IMR-90 (cell line): ENCODE data around the gene NTM. TPM values are rescaled to one million over a fixed set of nuclear protein-coding genes. Genes with fewer than 3 reads are reported as not detected.
A peak's percentile ranks its signal among the peaks of the same experiment; 100 is the strongest.

Source experiments
- ATAC-seq: fragments of 200-7000 bp; cut with Tn5 transposase; 2 replicates; pipeline ENCODE4 v1.9.1; 2020; ENCODE audit warnings: low read depth, mild to moderate bottlenecking, moderate library complexity
- BruUV-seq: library from RNA; stranded (reverse); fragments of 400-500 nt; replicated peaks from 2 replicates; lab custom pipeline; 2021; lab: Mats Ljungman, UMichigan
- CTCF ChIA-PET: fragments of 300-600 bp; formaldehyde crosslinking; extraction: SDS; loops from one replicate; lab custom pipeline; 2021; ENCODE audit warnings: antibody characterized with exemption; lab: Yijun Ruan, JAX
- POLR2A ChIA-PET: fragments of 300-600 bp; sonication (Branson Sonifier 250); formaldehyde crosslinking; loops from one replicate; lab custom pipeline; 2022; ENCODE audit warnings: antibody characterized with exemption; ENCODE audit not compliant: unreplicated experiment; lab: Charles Lee
- DNase-seq: peaks from one replicate; pipeline ENCODE4 v3.0.0; 2013
- H2AFZ ChIP-seq: replicated peaks from 2 replicates; pipeline ENCODE3; 2013; ENCODE audit warnings: low read length, mild to moderate bottlenecking; ENCODE audit not compliant: poor library complexity
- H2AK5ac ChIP-seq: 2 replicates; pipeline ENCODE4 v1.6.1; 2013; ENCODE audit warnings: low read depth, low read length, inconsistent platforms
- H2AK9ac ChIP-seq: replicated peaks from 2 replicates; pipeline ENCODE3; 2013; ENCODE audit warnings: mild to moderate bottlenecking, low read depth, low read length, moderate library complexity; ENCODE audit not compliant: poor library complexity
- H2BK120ac ChIP-seq: 2 replicates; pipeline ENCODE4 v1.6.1; 2013; ENCODE audit warnings: low read depth, low read length, inconsistent platforms
- H2BK15ac ChIP-seq: 3 replicates; pipeline ENCODE4 v1.6.1; 2013; ENCODE audit warnings: low read depth, low read length, inconsistent platforms
- H2BK20ac ChIP-seq: 2 replicates; pipeline ENCODE4 v1.6.1; 2013; ENCODE audit warnings: low read depth, mild to moderate bottlenecking, inconsistent platforms, low read length, moderate library complexity
- H2BK5ac ChIP-seq: 2 replicates; pipeline ENCODE4 v1.6.1; 2013; ENCODE audit warnings: mild to moderate bottlenecking, low read depth, low read length, inconsistent platforms; ENCODE audit not compliant: poor library complexity, severe bottlenecking
- H3K14ac ChIP-seq: replicated peaks from 2 replicates; pipeline ENCODE4 v1.6.1; 2013; ENCODE audit warnings: low read depth, low read length, inconsistent platforms
- H3K18ac ChIP-seq: 2 replicates; pipeline ENCODE4 v1.6.1; 2013; ENCODE audit warnings: low read depth, low read length, control low read depth
- H3K23ac ChIP-seq: 2 replicates; pipeline ENCODE4 v1.6.1; 2013; ENCODE audit warnings: low read depth, low read length, inconsistent platforms
- H3K27ac ChIP-seq: 2 replicates; pipeline ENCODE4 v1.5.1; 2013; ENCODE audit warnings: mild to moderate bottlenecking, control low read depth, low read length; ENCODE audit not compliant: insufficient read depth
- H3K27me3 ChIP-seq: 2 replicates; pipeline ENCODE4 v1.6.1; 2013; ENCODE audit warnings: low read length; ENCODE audit not compliant: control insufficient read depth, insufficient read depth
- H3K36me3 ChIP-seq: 2 replicates; pipeline ENCODE4 v1.6.1; 2013; ENCODE audit warnings: low read length, mixed read lengths; ENCODE audit not compliant: control insufficient read depth, insufficient read depth
- H3K4ac ChIP-seq: 2 replicates; pipeline ENCODE4 v1.6.1; 2013; ENCODE audit warnings: low read depth, low read length, inconsistent platforms
- H3K4me1 ChIP-seq: 2 replicates; pipeline ENCODE4 v1.6.1; 2013; ENCODE audit warnings: low read length, mixed read lengths; ENCODE audit not compliant: control insufficient read depth, insufficient read depth
- H3K4me2 ChIP-seq: 2 replicates; pipeline ENCODE4 v1.6.1; 2013; ENCODE audit warnings: low read depth, mild to moderate bottlenecking, control low read depth, low read length, moderate library complexity
- H3K4me3 ChIP-seq: 2 replicates; pipeline ENCODE4 v1.5.1; 2013; ENCODE audit warnings: low read depth, mild to moderate bottlenecking, control low read depth, low read length, moderate library complexity; ENCODE audit not compliant: insufficient read depth
- H3K56ac ChIP-seq: 2 replicates; pipeline ENCODE4 v1.6.1; 2013; ENCODE audit warnings: low read length, inconsistent platforms; ENCODE audit not compliant: insufficient read depth; ENCODE audit errors: extremely low read depth
- H3K79me1 ChIP-seq, 2 experiments: 2 replicates each; pipeline ENCODE4 v1.6.1; 2013; ENCODE audit warnings: low read length in 2 of 2, inconsistent platforms in 1 of 2, low read depth in 1 of 2
- H3K9ac ChIP-seq: 2 replicates; pipeline ENCODE4 v1.6.1; 2013; ENCODE audit warnings: low read depth, low read length, control low read depth
- H3K9me1 ChIP-seq: 2 replicates; pipeline ENCODE4 v1.6.1; 2013; ENCODE audit warnings: low read length, inconsistent platforms; ENCODE audit not compliant: insufficient read depth
- H3K9me3 ChIP-seq: 2 replicates; pipeline ENCODE4 v1.6.1; 2013; ENCODE audit warnings: low read length; ENCODE audit not compliant: control insufficient read depth, insufficient read depth
- H4K20me1 ChIP-seq: 2 replicates; pipeline ENCODE4 v1.6.1; 2013; ENCODE audit warnings: low read length, inconsistent platforms; ENCODE audit not compliant: insufficient read depth
- H4K5ac ChIP-seq: 2 replicates; pipeline ENCODE4 v1.6.1; 2013; ENCODE audit warnings: mild to moderate bottlenecking, low read depth, low read length, control low read depth
- H4K8ac ChIP-seq, 2 experiments: 2 replicates each; pipeline ENCODE4 v1.6.1; 2013; ENCODE audit warnings: low read depth in 2 of 2, low read length in 2 of 2, control low read depth in 1 of 2, inconsistent platforms in 1 of 2
- H4K91ac ChIP-seq: 2 replicates; pipeline ENCODE4 v1.6.1; 2013; ENCODE audit warnings: low read depth, low read length, inconsistent platforms; ENCODE audit not compliant: insufficient read depth
- CEBPB ChIP-seq: IDR thresholded peaks from 2 replicates; pipeline ENCODE4 v1.6.1; 2012; ENCODE audit warnings: low read depth, low read length, improper control_type of control experiment
- CHD1 ChIP-seq: IDR thresholded peaks from 2 replicates; pipeline ENCODE4 v1.6.1; 2012; ENCODE audit warnings: low read depth, low read length, improper control_type of control experiment
- FOS ChIP-seq: fragments of 150-350 bp; IDR thresholded peaks from 2 replicates; pipeline ENCODE4 v1.6.1; 2016; ENCODE audit warnings: low read depth, low read length
- MAFK ChIP-seq: IDR thresholded peaks from 2 replicates; pipeline ENCODE4 v1.6.1; 2012; ENCODE audit warnings: low read depth, low read length, improper control_type of control experiment
- MAZ ChIP-seq: IDR thresholded peaks from 2 replicates; pipeline ENCODE4 v1.6.1; 2012; ENCODE audit warnings: low read depth, mild to moderate bottlenecking, low read length, improper control_type of control experiment, moderate library complexity, borderline replicate concordance
- MXI1 ChIP-seq: IDR thresholded peaks from 2 replicates; pipeline ENCODE4 v1.6.1; 2012; ENCODE audit warnings: low read depth, mild to moderate bottlenecking, low read length, moderate library complexity, borderline replicate concordance
- POLR2A ChIP-seq: IDR thresholded peaks from 2 replicates; pipeline ENCODE4 v1.6.1; 2012; ENCODE audit warnings: mild to moderate bottlenecking, low read depth, low read length
- RAD21 ChIP-seq: IDR thresholded peaks from 2 replicates; pipeline ENCODE4 v1.6.1; 2012; ENCODE audit warnings: low read length, improper control_type of control experiment
- RCOR1 ChIP-seq: IDR thresholded peaks from 2 replicates; pipeline ENCODE4 v1.6.1; 2012; ENCODE audit warnings: mild to moderate bottlenecking, low read length, improper control_type of control experiment; ENCODE audit not compliant: insufficient replicate concordance
- SMC3 ChIP-seq: fragments of 150-350 bp; IDR thresholded peaks from 2 replicates; pipeline ENCODE4 v1.6.1; 2016; ENCODE audit warnings: low read depth, mild to moderate bottlenecking, antibody characterized with exemption, low read length, moderate library complexity
- WGBS, 2 experiments: methylation state at CpG; one replicate each; pipeline versions ENCODE4 v1.1.5 to v1.1.7; 2013; ENCODE audit warnings: missing lambda C conversion rate in 2 of 2; ENCODE audit not compliant: insufficient read length in 1 of 2; ENCODE audit errors: extremely low coverage in 2 of 2; 5-methylcytosine and 5-hydroxymethylcytosine counted together
- dilution Hi-C: fragments of 300-500 bp; cut with HindIII; formaldehyde crosslinking; loops from one replicate; pipeline ENCODE4 v1.14.3; 2018; ENCODE audit warnings: low sequenced_read_pairs; ENCODE audit not compliant: unreplicated experiment
- in situ Hi-C: fragments of 300-500 bp; cut with MboI; formaldehyde crosslinking; loops from 3 replicates; pipeline ENCODE4 v1.14.3; 2019; ENCODE audit warnings: low sequenced_read_pairs, inconsistent platforms, mixed read lengths
- intact Hi-C: fragments of 100-400 bp; cut with micrococcal nuclease; formaldehyde crosslinking; loops from 2 replicates; pipeline ENCODE4 v1.10.0; 2022
- polyA plus RNA-seq, 3 experiments: library from polyadenylated mRNA; depleted of rRNA; stranded (reverse); fragments of >200 nt; gene quantifications; 2 replicates each; pipeline ENCODE4 v1.2.3, GENCODE V29; 2012; ENCODE audit warnings: low replicate concordance in 1 of 3
- total RNA-seq: library from RNA; depleted of rRNA; stranded (reverse); fragments of >200 nt; gene quantifications from 2 replicates; pipeline ENCODE4 v1.2.3, GENCODE V29; 2012
- TF ChIP-seq, protein P1 (sequence below): conservative IDR thresholded peaks from 2 replicates; pipeline ENCODE4 v1.5.1; 2012; ENCODE audit warnings: mild to moderate bottlenecking, low read depth, low read length, improper control_type of control experiment

Gene NTM
- total and polyA plus RNA-seq, 2 of the 4 experiments (the other 2 are of a cell fraction) = 19.5 to 25.5 TPM

DNA sequence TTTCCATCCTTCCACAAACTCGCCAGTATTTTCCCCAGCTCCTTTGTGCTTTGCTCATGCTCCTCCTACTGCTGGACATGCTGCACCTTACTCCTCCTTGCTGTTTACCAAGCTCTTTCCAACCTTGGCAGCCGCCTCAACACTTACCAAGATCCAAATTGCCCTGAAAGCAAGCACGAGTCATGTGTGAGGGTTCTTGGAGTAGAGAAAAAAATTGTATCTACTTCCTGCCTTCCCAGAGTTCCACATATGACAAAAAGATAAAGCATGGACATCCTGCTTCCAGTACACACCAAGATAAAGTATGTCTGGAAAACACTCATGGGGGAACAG lies 767.5 kb downstream of the NTM start:
- WGBS, 2 experiments = 86% methylated on average over 1 of the region's 3 CpGs; no CpG with 5 or more reads in 1 of the 2 experiments
- no peaks in the 10 kb centered on the region for H3K27me3 ChIP-seq
- DNase-seq = peak; percentile 26
- H3K4me1 ChIP-seq = no peaks in the 10 kb centered on the region
- H3K18ac ChIP-seq = no peak overlapping the region
- no TSS peak for BruUV-seq
- peaks cover 12% of the 10 kb centered on the region for H3K9me1 ChIP-seq
- H3K23ac ChIP-seq = no peak overlapping the region
- H3K14ac ChIP-seq = no peak overlapping the region
- intact Hi-C loops = loop anchor here (10.0 kb wide), 1 partner anchor 927 kb away; no protein-coding TSS in a partner anchor
- CTCF ChIA-PET = interaction anchor here (1.5 kb wide), 1 partner anchor 11 kb away, joined by 5 read pairs; no protein-coding TSS in a partner anchor
- no peak overlapping the region for H3K56ac ChIP-seq
- no peak overlapping the region for H2BK20ac ChIP-seq
- no peak overlapping the region for H2AFZ ChIP-seq
- H2AK5ac ChIP-seq = no peak overlapping the region
- no peak overlapping the region for H3K27ac ChIP-seq
- H2BK5ac ChIP-seq = no peak overlapping the region
- POLR2A ChIA-PET = no interaction called here
- ATAC-seq = no peak
- H3K9me3 ChIP-seq = no peaks in the 10 kb centered on the region
- H3K4me3 ChIP-seq = no peak overlapping the region
- no peak overlapping the region for H2BK15ac ChIP-seq
- H3K4me2 ChIP-seq = no peak overlapping the region
- H3K9ac ChIP-seq = no peak overlapping the region
- H4K8ac ChIP-seq = no peak overlapping the region
- no peak overlapping the region for H2AK9ac ChIP-seq
- dilution Hi-C loops = no loop called here
- no peaks in the 10 kb centered on the region for H3K36me3 ChIP-seq
- H2BK120ac ChIP-seq = no peak overlapping the region
- H3K4ac ChIP-seq = no peak overlapping the region
- H4K20me1 ChIP-seq = no peaks in the 10 kb centered on the region
- H4K5ac ChIP-seq = no peak overlapping the region
- H3K79me1 ChIP-seq = peaks cover 0 to 31% of the 10 kb centered on the region in 2 experiments; a peak in 3 of 4 replicates
- TF ChIP-seq POLR2A = no peak
- TF ChIP-seq RAD21 = no peak
- TF ChIP-seq MAFK = no peak
- TF ChIP-seq RCOR1 = no peak
- no peak for TF ChIP-seq MXI1
- TF ChIP-seq MAZ = no peak
- TF ChIP-seq SMC3 = no peak
- TF ChIP-seq CHD1 = no peak
- TF ChIP-seq, protein P1, sequence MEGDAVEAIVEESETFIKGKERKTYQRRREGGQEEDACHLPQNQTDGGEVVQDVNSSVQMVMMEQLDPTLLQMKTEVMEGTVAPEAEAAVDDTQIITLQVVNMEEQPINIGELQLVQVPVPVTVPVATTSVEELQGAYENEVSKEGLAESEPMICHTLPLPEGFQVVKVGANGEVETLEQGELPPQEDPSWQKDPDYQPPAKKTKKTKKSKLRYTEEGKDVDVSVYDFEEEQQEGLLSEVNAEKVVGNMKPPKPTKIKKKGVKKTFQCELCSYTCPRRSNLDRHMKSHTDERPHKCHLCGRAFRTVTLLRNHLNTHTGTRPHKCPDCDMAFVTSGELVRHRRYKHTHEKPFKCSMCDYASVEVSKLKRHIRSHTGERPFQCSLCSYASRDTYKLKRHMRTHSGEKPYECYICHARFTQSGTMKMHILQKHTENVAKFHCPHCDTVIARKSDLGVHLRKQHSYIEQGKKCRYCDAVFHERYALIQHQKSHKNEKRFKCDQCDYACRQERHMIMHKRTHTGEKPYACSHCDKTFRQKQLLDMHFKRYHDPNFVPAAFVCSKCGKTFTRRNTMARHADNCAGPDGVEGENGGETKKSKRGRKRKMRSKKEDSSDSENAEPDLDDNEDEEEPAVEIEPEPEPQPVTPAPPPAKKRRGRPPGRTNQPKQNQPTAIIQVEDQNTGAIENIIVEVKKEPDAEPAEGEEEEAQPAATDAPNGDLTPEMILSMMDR = no peak
- TF ChIP-seq FOS = no peak
- TF ChIP-seq CEBPB = no peak
- in situ Hi-C loops = loop anchor here (5.0 kb wide), 1 partner anchor 451 kb away; no protein-coding TSS in a partner anchor
- no peak overlapping the region for H4K91ac ChIP-seq
